Skeletal muscle tissue (tissue), 4 donors: ENCODE data around the gene DDX21. TPM values are rescaled to one million over a fixed set of nuclear protein-coding genes. Genes with fewer than 3 reads are reported as not detected.

ENCODE experiments used
- H3K27ac ChIP-seq: one replicate; pipeline ENCODE4 v1.7.0; 2013; ENCODE audit warnings: mild to moderate bottlenecking, low read depth, low read length, inconsistent platforms
- H3K27me3 ChIP-seq, 3 donors: one replicate each; pipeline ENCODE4 v1.7.0; 2013; ENCODE audit warnings: low read length in 3 of 3; ENCODE audit not compliant: control insufficient read depth in 3 of 3, insufficient read depth in 3 of 3
- H3K36me3 ChIP-seq, 3 donors: one replicate each; pipeline ENCODE4 v1.7.0; 2013; ENCODE audit warnings: low read length in 3 of 3; ENCODE audit not compliant: control insufficient read depth in 3 of 3, insufficient read depth in 3 of 3
- H3K4me1 ChIP-seq, 3 donors: one replicate each; pipeline ENCODE4 v1.7.0; 2013; ENCODE audit warnings: low read length in 3 of 3, mild to moderate bottlenecking in 3 of 3; ENCODE audit not compliant: control insufficient read depth in 3 of 3, insufficient read depth in 3 of 3
- H3K4me3 ChIP-seq, 3 donors: one replicate each; pipeline ENCODE4 v1.7.0; 2013; ENCODE audit warnings: low read length in 3 of 3
- H3K9ac ChIP-seq, 3 donors: one replicate each; pipeline ENCODE4 v1.7.0; 2013; ENCODE audit warnings: low read length in 3 of 3, mild to moderate bottlenecking in 3 of 3, moderate library complexity in 2 of 3, low read depth in 1 of 3
- H3K9me3 ChIP-seq, 3 donors: one replicate each; pipeline ENCODE4 v1.7.0; 2013; ENCODE audit warnings: low read length in 3 of 3; ENCODE audit not compliant: control insufficient read depth in 3 of 3
- total RNA-seq: library from RNA; depleted of rRNA; stranded (reverse); fragments of >200 nt; gene quantifications from one replicate; pipeline ENCODE4 v1.2.3, GENCODE V29; 2014
- donor health status: Osteomylitis.

The DDX21 gene
- total RNA-seq, 1 donor from 2014 or later: 24.5 TPM

DNA sequence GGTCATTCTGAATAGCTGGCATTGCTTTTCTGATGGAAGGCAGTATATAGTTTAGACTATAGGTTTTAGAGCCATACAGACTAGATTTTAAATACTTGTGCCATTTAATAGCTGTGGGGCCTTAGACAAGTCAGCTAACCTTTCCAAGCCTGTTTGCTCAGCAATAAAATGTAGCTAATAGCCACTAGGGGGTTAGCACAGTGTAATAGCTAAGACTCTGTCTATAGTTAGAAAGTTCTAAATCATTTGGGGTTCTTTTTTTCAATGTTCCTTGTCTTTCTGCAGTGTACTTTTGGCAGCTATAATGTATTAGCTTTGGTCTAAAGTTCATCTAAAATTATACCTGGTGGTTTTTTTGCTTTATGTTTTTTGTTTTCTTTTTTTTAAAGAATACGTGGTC lies 25.1 kb downstream of the DDX21 start:
- Histone ChIP-seq H3K27ac (no peak overlapping the region), H3K9ac (no peak overlapping the region), H3K4me1 (no peaks in the 10 kb centered on the region), H3K9me3 (no peaks in the 10 kb centered on the region), H3K4me3 (no peak overlapping the region), H3K27me3 (no peaks in the 10 kb centered on the region), H3K36me3 (peaks cover 24 to 59% (median 56%) of the 10 kb centered on the region in 3 donors)

DNA sequence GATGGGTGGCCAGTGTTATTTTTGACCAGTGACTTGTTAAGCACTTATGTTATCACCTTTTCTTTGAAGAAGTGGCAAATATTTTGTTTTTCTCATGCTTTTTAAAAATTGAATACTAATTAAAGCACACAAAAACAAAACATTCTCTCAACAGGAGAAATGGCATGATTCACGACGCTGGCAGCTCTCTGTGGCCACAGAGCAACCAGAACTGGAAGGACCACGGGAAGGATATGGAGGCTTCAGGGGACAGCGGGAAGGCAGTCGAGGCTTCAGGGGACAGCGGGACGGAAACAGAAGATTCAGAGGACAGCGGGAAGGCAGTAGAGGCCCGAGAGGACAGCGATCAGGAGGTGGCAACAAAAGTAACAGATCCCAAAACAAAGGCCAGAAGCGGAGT lies 26.4 kb downstream of the DDX21 start:
- peaks cover 20 to 56% (median 50%) of the 10 kb centered on the region in 3 donors for H3K36me3 ChIP-seq

GRCh38 chr10:68987611-68988010 lies 31.6 kb downstream of the DDX21 start:
- Histone ChIP-seq H3K9ac (no peak overlapping the region), H3K27ac (no peak overlapping the region), H3K36me3 (peaks cover 9 to 13% (median 12%) of the 10 kb centered on the region in 3 donors), H3K27me3 (no peaks in the 10 kb centered on the region), H3K4me1 (peaks cover 23 to 28% (median 23%) of the 10 kb centered on the region in 3 donors), H3K9me3 (no peaks in the 10 kb centered on the region), H3K4me3 (no peak overlapping the region)

More for the DNA sequence above, 26.4 kb downstream of the DDX21 start:
- Histone ChIP-seq H3K4me3 (no peak overlapping the region), H3K9me3 (no peaks in the 10 kb centered on the region), H3K27me3 (no peaks in the 10 kb centered on the region), H3K9ac (no peak overlapping the region), H3K4me1 (no peaks in the 10 kb centered on the region), H3K27ac (no peak overlapping the region)

DNA sequence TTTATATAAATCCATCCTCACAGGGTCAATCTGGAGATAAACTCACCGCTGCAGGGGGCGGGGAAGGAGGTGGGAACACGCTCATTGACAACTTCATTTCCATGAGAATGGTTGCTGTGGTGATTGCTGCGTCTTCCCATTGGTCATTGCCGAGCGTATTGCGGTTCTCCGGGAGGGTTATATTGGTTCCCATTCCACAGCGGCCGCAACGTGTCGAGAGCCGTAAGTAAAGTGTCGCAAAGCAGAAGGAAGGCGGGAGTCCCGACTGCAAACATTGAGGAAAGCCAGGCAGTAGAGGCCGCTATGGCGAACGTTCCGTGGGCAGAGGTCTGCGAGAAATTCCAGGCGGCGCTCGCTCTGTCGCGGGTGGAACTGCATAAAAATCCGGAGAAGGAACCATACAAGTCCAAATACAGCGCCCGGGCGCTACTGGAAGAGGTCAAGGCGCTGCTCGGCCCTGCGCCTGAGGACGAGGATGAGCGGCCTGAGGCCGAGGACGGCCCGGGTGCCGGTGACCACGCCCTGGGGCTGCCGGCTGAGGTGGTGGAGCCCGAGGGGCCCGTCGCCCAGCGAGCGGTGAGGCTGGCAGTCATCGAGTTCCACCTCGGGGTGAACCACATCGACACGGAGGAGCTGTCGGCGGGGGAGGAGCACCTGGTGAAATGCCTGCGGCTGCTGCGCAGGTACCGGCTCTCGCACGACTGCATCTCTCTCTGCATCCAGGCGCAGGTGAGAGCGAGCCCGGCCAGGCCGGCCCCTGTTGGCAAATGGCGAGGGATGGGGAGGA lies 32.8 kb downstream of the DDX21 start, which contains the start of gene KIFBP:
Gene KIFBP, plus strand, starts transcription at position 274 of the 787 bp plus-strand sequence. Its CDS starts 30 bp downstream, at position 304.
- Histone ChIP-seq H3K27me3 (no peaks in the 10 kb centered on the region), H3K4me3 (peak within 1 kb of the TSS; percentile 97 to 99 (median 97)), H3K27ac (peak within 1 kb of the TSS; percentile 71), H3K4me1 (peaks cover 30 to 34% (median 30%) of the 10 kb centered on the region in 3 donors), H3K9me3 (no peaks in the 10 kb centered on the region), H3K9ac (peak within 1 kb of the TSS; percentile 94 to 95 (median 94)), H3K36me3 (peaks cover 2 to 4% (median 4%) of the 10 kb centered on the region in 3 donors)

GRCh38 chr10:68989317-68989990 lies 33.5 kb downstream of the DDX21 start:
- peak overlapping the region; percentile 94 to 95 (median 94) for H3K9ac ChIP-seq
- no peaks in the 10 kb centered on the region for H3K27me3 ChIP-seq
- H3K9me3 ChIP-seq: no peaks in the 10 kb centered on the region
- H3K4me1 ChIP-seq: peaks cover 30 to 34% (median 30%) of the 10 kb centered on the region in 3 donors
- H3K27ac ChIP-seq: peak overlapping the region; percentile 71
- peak overlapping the region; percentile 97 to 99 (median 97) for H3K4me3 ChIP-seq
- H3K36me3 ChIP-seq: peaks cover 0 to 4% (median 0%) of the 10 kb centered on the region in 3 donors

- Histone ChIP-seq H3K9me3 (no peaks in the 10 kb centered on the region), H3K27me3 (no peaks in the 10 kb centered on the region), H3K27ac (peak overlapping the region; percentile 31), H3K4me3 (peak overlapping the region in 1 of 3 donors; percentile 29), H3K9ac (peak overlapping the region in 2 of 3 donors; percentile 47 to 52), H3K36me3 (peaks cover 0 to 4% (median 0%) of the 10 kb centered on the region in 3 donors), H3K4me1 (peaks cover 30 to 41% (median 38%) of the 10 kb centered on the region in 3 donors)
These were observed 36.9 kb downstream of the DDX21 start for GRCh38 chr10:68992636-68993440.

- no peaks in the 10 kb centered on the region for H3K9me3 ChIP-seq
- no peak overlapping the region for H3K9ac ChIP-seq
- H3K4me3 ChIP-seq: no peak overlapping the region
- H3K4me1 ChIP-seq: peaks cover 10 to 19% (median 18%) of the 10 kb centered on the region in 3 donors
- H3K27me3 ChIP-seq: no peaks in the 10 kb centered on the region
- H3K36me3 ChIP-seq: peaks cover 0 to 8% (median 7%) of the 10 kb centered on the region in 3 donors
- H3K27ac ChIP-seq: peak overlapping the region; percentile 57
These were observed 41.2 kb downstream of the DDX21 start for GRCh38 chr10:68997211-68997610.

- Histone ChIP-seq H3K27me3 (no peaks in the 10 kb centered on the region), H3K4me1 (no peaks in the 10 kb centered on the region), H3K36me3 (peaks cover 4 to 13% (median 9%) of the 10 kb centered on the region in 3 donors), H3K9ac (no peak overlapping the region), H3K27ac (no peak overlapping the region), H3K9me3 (no peaks in the 10 kb centered on the region), H3K4me3 (no peak overlapping the region)
These were observed 48.9 kb downstream of the DDX21 start for GRCh38 chr10:69004821-69005220.

GRCh38 chr10:69005704-69006485 lies 49.9 kb downstream of the DDX21 start:
- H3K27me3 ChIP-seq: no peaks in the 10 kb centered on the region
- H3K27ac ChIP-seq: no peak overlapping the region
- no peak overlapping the region for H3K9ac ChIP-seq
- no peak overlapping the region for H3K4me3 ChIP-seq
- no peaks in the 10 kb centered on the region for H3K9me3 ChIP-seq
- H3K4me1 ChIP-seq: no peaks in the 10 kb centered on the region
- peaks cover 4 to 7% (median 5%) of the 10 kb centered on the region in 3 donors for H3K36me3 ChIP-seq
